Mesenchymal stem cell (in vitro differentiated cells and primary cell): Measurements from ENCODE around the gene SLC9A7.

Source experiments
- DNase-seq: peaks from one replicate; pipeline ENCODE4 v3.0.0-alpha.2; 2013
- H2AFZ ChIP-seq: one replicate; pipeline ENCODE4 v1.6.1; 2013; ENCODE audit warnings: low read depth, mild to moderate bottlenecking, control low read depth, inconsistent platforms, low read length, moderate library complexity
- H2AK5ac ChIP-seq: 2 replicates; pipeline ENCODE4 v1.6.1; 2013; ENCODE audit warnings: low read length, moderate library complexity, mild to moderate bottlenecking, inconsistent platforms; ENCODE audit not compliant: severe bottlenecking
- H2BK120ac ChIP-seq: one replicate; pipeline ENCODE4 v1.6.1; 2013; ENCODE audit warnings: low read depth, mild to moderate bottlenecking, inconsistent platforms, low read length, moderate library complexity
- H2BK12ac ChIP-seq, 2 experiments: one replicate each; pipeline ENCODE4 v1.6.1; 2013; ENCODE audit warnings: inconsistent platforms in 2 of 2, low read length in 2 of 2, mild to moderate bottlenecking in 2 of 2, moderate library complexity in 2 of 2, control low read depth in 1 of 2
- H2BK15ac ChIP-seq: one replicate; pipeline ENCODE4 v1.6.1; 2013; ENCODE audit warnings: mild to moderate bottlenecking, low read depth, inconsistent platforms; ENCODE audit not compliant: poor library complexity, severe bottlenecking
- H2BK5ac ChIP-seq: 2 replicates; pipeline ENCODE4 v1.6.1; 2013; ENCODE audit warnings: low read depth, mild to moderate bottlenecking, low read length, control low read depth, inconsistent platforms; ENCODE audit not compliant: poor library complexity, severe bottlenecking
- H3K14ac ChIP-seq, 2 experiments: one replicate each; pipeline ENCODE4 v1.6.1; 2013; ENCODE audit warnings: inconsistent platforms in 2 of 2, low read length in 2 of 2, control low read depth in 1 of 2, mild to moderate bottlenecking in 1 of 2, moderate library complexity in 1 of 2
- H3K18ac ChIP-seq, 2 experiments: one replicate each; pipeline ENCODE4 v1.6.1; 2013; ENCODE audit warnings: inconsistent platforms in 2 of 2, low read length in 2 of 2, control low read depth in 1 of 2, low read depth in 1 of 2, mild to moderate bottlenecking in 1 of 2
- H3K23ac ChIP-seq, 2 experiments: one replicate each; pipeline ENCODE4 v1.6.1; 2013; ENCODE audit warnings: inconsistent platforms in 2 of 2, low read length in 2 of 2, mild to moderate bottlenecking in 2 of 2, moderate library complexity in 2 of 2, control low read depth in 1 of 2
- H3K27ac ChIP-seq: 2 replicates; pipeline ENCODE4 v1.5.1; 2013; ENCODE audit warnings: mild to moderate bottlenecking, moderate library complexity, low read length, control low read depth, inconsistent platforms; ENCODE audit not compliant: poor library complexity, severe bottlenecking
- H3K27me3 ChIP-seq, 2 experiments: 2 replicates each; pipeline versions ENCODE4 v1.6.1 to v1.7.0; 2013; ENCODE audit warnings: low read length in 2 of 2, mild to moderate bottlenecking in 2 of 2, moderate library complexity in 2 of 2, control low read depth in 1 of 2, inconsistent platforms in 1 of 2; ENCODE audit not compliant: control insufficient read depth in 1 of 2, insufficient read depth in 1 of 2
- H3K36me3 ChIP-seq, 2 experiments: 2 replicates each; pipeline versions ENCODE4 v1.6.1 to v1.7.0; 2013; ENCODE audit warnings: low read length in 2 of 2, control low read depth in 1 of 2, inconsistent platforms in 1 of 2, low read depth in 1 of 2, mild to moderate bottlenecking in 1 of 2; ENCODE audit not compliant: insufficient read depth in 2 of 2, control insufficient read depth in 1 of 2
- H3K4ac ChIP-seq, 2 experiments: one replicate each; pipeline ENCODE4 v1.6.1; 2013; ENCODE audit warnings: inconsistent platforms in 2 of 2, low read length in 2 of 2, mild to moderate bottlenecking in 2 of 2, moderate library complexity in 2 of 2, control low read depth in 1 of 2, low read depth in 1 of 2
- H3K4me1 ChIP-seq: 2 replicates; pipeline ENCODE4 v1.6.1; 2013; ENCODE audit warnings: low read depth, low read length, control low read depth; ENCODE audit not compliant: control insufficient read depth, insufficient read depth
- H3K4me2 ChIP-seq: 2 replicates; pipeline ENCODE4 v1.6.1; 2013; ENCODE audit warnings: low read length, mild to moderate bottlenecking, inconsistent platforms; ENCODE audit not compliant: poor library complexity, severe bottlenecking
- H3K4me3 ChIP-seq, 2 experiments: 2 replicates each; pipeline versions ENCODE4 v1.5.1 to v1.7.0; 2013; ENCODE audit warnings: low read length in 2 of 2, mild to moderate bottlenecking in 2 of 2, control low read depth in 1 of 2, low read depth in 1 of 2; ENCODE audit not compliant: insufficient read depth in 1 of 2
- H3K79me1 ChIP-seq: replicated peaks from 2 replicates; pipeline ENCODE4 v1.6.1; 2013; ENCODE audit warnings: mild to moderate bottlenecking, control low read depth, low read length, inconsistent platforms; ENCODE audit not compliant: poor library complexity, severe bottlenecking
- H3K9ac ChIP-seq: 2 replicates; pipeline ENCODE4 v1.7.0; 2013; ENCODE audit warnings: mild to moderate bottlenecking, low read length, moderate library complexity
- H3K9me3 ChIP-seq: 2 replicates; pipeline ENCODE4 v1.7.0; 2013; ENCODE audit warnings: mild to moderate bottlenecking, low read length; ENCODE audit not compliant: control insufficient read depth
- H4K8ac ChIP-seq: one replicate; pipeline ENCODE4 v1.6.1; 2013; ENCODE audit warnings: inconsistent platforms, mild to moderate bottlenecking, low read length, moderate library complexity
- H4K91ac ChIP-seq: one replicate; pipeline ENCODE4 v1.6.1; 2013; ENCODE audit warnings: mild to moderate bottlenecking, low read length, inconsistent platforms
- WGBS: methylation state at CpG from one replicate; pipeline ENCODE4 v1.1.7; 2013; ENCODE audit warnings: mixed read lengths; 5-methylcytosine and 5-hydroxymethylcytosine counted together

SLC9A7 gene

GRCh38 chrX:46649421-46650260 lies 109.3 kb downstream of the SLC9A7 start:
- H3K18ac ChIP-seq, result no peak overlapping the region
- no peak overlapping the region for H2AFZ ChIP-seq
- H3K9ac ChIP-seq, result peak overlapping the region; percentile 51
- no peak overlapping the region for H3K14ac ChIP-seq
- peaks cover 0 to 16% of the 10 kb centered on the region in 2 experiments for H3K27me3 ChIP-seq
- no peak overlapping the region for H4K91ac ChIP-seq
- H3K4me2 ChIP-seq, result no peak overlapping the region
- no peak overlapping the region for H3K23ac ChIP-seq
- H3K79me1 ChIP-seq, result no peaks in the 10 kb centered on the region
- peaks cover 10 to 28% of the 10 kb centered on the region in 2 experiments for H3K36me3 ChIP-seq
- H3K9me3 ChIP-seq, result no peaks in the 10 kb centered on the region
- H2AK5ac ChIP-seq, result no peak overlapping the region
- H2BK120ac ChIP-seq, result no peak overlapping the region
- no peaks in the 10 kb centered on the region for H3K4me1 ChIP-seq
- no peak overlapping the region for H2BK12ac ChIP-seq
- no peak for DNase-seq
- WGBS, result 64% methylated on average over 5 of the region's 7 CpGs
- H3K27ac ChIP-seq, result peak overlapping the region; percentile 90
- no peak overlapping the region for H2BK15ac ChIP-seq
- no peak overlapping the region for H3K4me3 ChIP-seq
- no peak overlapping the region for H3K4ac ChIP-seq
- H2BK5ac ChIP-seq, result no peak overlapping the region
- no peak overlapping the region for H4K8ac ChIP-seq

GRCh38 chrX:46648660-46649059 lies 110.3 kb downstream of the SLC9A7 start:
- Histone ChIP-seq H3K79me1 (no peaks in the 10 kb centered on the region), H3K4ac (no peak overlapping the region), H3K9ac (no peak overlapping the region), H3K27me3 (peaks cover 0 to 16% of the 10 kb centered on the region in 2 experiments), H2BK15ac (no peak overlapping the region), H3K9me3 (no peaks in the 10 kb centered on the region), H2AFZ (no peak overlapping the region), H2AK5ac (no peak overlapping the region), H3K27ac (no peak overlapping the region), H4K91ac (no peak overlapping the region), H3K14ac (no peak overlapping the region), H4K8ac (no peak overlapping the region), H2BK5ac (no peak overlapping the region), H3K4me2 (no peak overlapping the region), H2BK120ac (no peak overlapping the region), H3K18ac (no peak overlapping the region), H3K4me3 (no peak overlapping the region), H3K4me1 (no peaks in the 10 kb centered on the region), H3K36me3 (peaks cover 10 to 28% of the 10 kb centered on the region in 2 experiments), H3K23ac (no peak overlapping the region), H2BK12ac (no peak overlapping the region)
- 79% methylated on average over 5 of the region's 6 CpGs for WGBS
- no peak for DNase-seq

- H2AFZ ChIP-seq, result no peak overlapping the region
- H4K91ac ChIP-seq, result no peak overlapping the region
- WGBS, result 86% methylated on average over 5 of the region's 5 CpGs
- H2AK5ac ChIP-seq, result no peak overlapping the region
- no peak overlapping the region for H3K14ac ChIP-seq
- DNase-seq, result no peak
- no peak overlapping the region for H4K8ac ChIP-seq
- peaks cover 10 to 33% of the 10 kb centered on the region in 2 experiments for H3K36me3 ChIP-seq
- peaks cover 0 to 21% of the 10 kb centered on the region in 2 experiments for H3K27me3 ChIP-seq
- no peak overlapping the region for H2BK15ac ChIP-seq
- no peaks in the 10 kb centered on the region for H3K9me3 ChIP-seq
- no peak overlapping the region for H3K27ac ChIP-seq
- H3K79me1 ChIP-seq, result no peaks in the 10 kb centered on the region
- no peak overlapping the region for H2BK12ac ChIP-seq
- H3K4me2 ChIP-seq, result no peak overlapping the region
- no peak overlapping the region for H2BK120ac ChIP-seq
- no peak overlapping the region for H3K18ac ChIP-seq
- H3K9ac ChIP-seq, result no peak overlapping the region
- no peak overlapping the region for H2BK5ac ChIP-seq
- no peak overlapping the region for H3K23ac ChIP-seq
- H3K4me3 ChIP-seq, result no peak overlapping the region
- H3K4ac ChIP-seq, result no peak overlapping the region
- no peaks in the 10 kb centered on the region for H3K4me1 ChIP-seq
Measured at GRCh38 chrX:46647251-46647650, 111.7 kb downstream of the SLC9A7 start.

GRCh38 chrX:46645614-46646013 lies 113.3 kb downstream of the SLC9A7 start:
- Histone ChIP-seq H3K36me3 (peaks cover 10 to 34% of the 10 kb centered on the region in 2 experiments), H3K23ac (no peak overlapping the region), H3K18ac (no peak overlapping the region), H3K79me1 (no peaks in the 10 kb centered on the region), H3K9ac (no peak overlapping the region), H4K8ac (no peak overlapping the region), H2BK12ac (no peak overlapping the region), H2AK5ac (no peak overlapping the region), H3K4me2 (no peak overlapping the region), H2BK5ac (no peak overlapping the region), H4K91ac (no peak overlapping the region), H3K9me3 (no peaks in the 10 kb centered on the region), H2BK120ac (no peak overlapping the region), H3K4me1 (no peaks in the 10 kb centered on the region), H2BK15ac (no peak overlapping the region), H3K14ac (no peak overlapping the region), H3K4ac (no peak overlapping the region), H3K4me3 (no peak overlapping the region), H3K27ac (no peak overlapping the region), H3K27me3 (peaks cover 0 to 27% of the 10 kb centered on the region in 2 experiments), H2AFZ (no peak overlapping the region)
- WGBS, result 80% methylated on average over 2 of the region's 4 CpGs
- no peak for DNase-seq
